Measurements from ENCODE around the gene HOXA7.

HOXA7 gene

DNA sequence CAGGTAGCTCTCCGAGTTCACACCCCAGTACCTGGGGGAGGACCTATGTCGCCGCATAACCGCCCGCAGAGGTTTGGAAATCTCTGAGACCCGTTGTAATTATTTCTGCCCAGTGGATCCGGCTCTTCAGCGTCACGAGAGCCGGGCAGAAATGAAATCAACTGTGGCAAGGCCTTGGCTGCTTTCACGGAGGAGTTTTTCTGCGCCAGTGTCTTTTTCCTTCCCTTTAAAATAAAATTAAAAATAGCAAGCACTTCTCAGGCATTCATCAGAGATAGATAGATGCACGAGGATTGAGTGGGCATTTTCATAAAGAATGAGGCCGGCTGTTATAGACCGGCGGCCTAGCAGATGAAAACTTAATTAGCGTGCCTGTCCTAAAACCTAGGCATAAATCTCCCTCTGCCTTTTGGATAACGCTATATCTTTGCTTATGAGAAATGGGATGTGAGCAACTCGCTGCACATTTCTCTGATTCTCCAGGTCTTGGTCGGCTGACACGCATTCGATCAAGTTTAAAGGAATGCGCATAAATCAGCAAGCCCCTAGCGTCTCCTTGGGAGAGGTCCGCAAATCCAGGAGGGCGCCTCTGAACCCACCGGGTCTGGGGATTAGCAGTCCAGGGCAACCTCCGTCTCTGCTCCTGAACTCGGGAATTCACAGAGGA, 37.0 kb upstream of the HOXA7 start:
- no peak for DNase-seq (ENCODE audit: low read depth)

GRCh38 chr7:27192546-27193334, 36.3 kb upstream of the HOXA7 start:
- DNase-seq (ENCODE audit: low read depth): no peak

DNA sequence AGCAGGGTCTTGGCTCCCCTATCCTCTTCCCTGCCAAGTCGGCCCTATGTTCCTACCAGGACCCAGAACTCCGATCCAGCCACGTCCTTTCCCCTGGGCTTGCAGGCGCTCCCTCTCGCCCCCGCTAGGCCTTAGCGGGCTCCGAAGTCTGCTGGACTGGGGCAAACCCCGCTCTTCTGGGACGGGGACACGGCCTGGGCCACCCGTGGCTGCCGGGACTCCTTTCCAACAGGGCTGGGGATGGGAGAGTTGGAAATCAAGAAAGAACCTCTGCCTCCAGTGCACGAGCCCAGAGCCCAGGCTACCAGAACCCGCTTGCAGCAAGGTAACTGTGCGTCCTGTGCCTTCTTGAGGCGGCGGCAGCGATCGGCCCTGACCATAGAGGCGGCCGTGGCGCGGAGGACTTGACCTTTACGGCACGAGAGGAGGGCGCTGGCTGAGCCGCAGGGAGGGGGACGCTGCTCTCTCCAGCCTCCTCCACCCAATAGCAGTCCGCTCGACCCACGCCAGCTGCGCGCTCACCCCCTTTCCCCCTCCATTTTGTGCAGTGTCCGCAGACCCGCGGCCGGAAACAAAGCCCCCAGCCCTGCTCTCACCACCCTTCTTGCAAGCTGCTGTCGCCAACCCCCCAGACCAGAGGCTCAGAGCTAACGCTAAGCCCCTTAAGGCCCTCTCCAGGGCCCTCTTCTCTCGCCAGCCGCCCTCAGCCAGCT, 35.5 kb upstream of the HOXA7 start:
- DNase-seq (ENCODE audit: low read depth): no peak

GRCh38 chr7:27191161-27191731, 34.8 kb upstream of the HOXA7 start:
- no peak for DNase-seq (ENCODE audit: low read depth)

DNA sequence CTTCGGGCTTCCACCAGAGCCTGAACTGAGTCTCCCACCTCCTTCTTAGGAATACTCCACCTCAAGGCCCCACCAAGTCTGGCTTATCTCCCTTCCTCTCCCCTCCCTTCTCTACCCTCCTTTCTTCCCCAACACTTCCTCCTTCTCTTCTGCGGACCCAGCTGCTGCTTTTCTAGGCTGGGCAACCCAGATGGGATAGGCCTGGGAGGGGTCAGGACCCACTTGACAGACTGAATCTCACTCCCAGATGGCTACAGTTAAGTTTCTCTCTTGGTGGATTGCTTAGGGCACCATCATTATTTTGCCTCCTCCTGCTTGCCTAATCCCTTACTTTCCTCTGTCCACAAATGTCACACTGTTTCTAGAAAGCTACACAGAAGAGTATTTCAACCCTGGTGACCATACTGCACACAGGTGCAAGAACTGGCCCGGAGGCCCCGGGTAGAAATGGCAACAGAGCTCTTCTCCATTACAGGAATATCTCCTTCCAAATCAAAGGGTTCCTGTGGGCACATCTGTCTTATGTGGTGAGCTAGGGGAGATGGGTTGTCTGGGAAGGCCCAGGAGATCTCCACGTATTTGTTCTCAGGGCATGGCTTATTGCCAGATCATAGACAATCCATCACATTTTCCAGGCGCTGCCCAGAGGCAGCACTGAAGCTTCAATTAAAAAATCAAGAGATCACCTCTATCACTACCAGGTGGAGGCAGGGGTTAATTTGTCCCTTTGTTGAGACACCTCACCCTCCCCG, 33.7 kb upstream of the HOXA7 start:
- no peak for DNase-seq (ENCODE audit: low read depth)

DNA sequence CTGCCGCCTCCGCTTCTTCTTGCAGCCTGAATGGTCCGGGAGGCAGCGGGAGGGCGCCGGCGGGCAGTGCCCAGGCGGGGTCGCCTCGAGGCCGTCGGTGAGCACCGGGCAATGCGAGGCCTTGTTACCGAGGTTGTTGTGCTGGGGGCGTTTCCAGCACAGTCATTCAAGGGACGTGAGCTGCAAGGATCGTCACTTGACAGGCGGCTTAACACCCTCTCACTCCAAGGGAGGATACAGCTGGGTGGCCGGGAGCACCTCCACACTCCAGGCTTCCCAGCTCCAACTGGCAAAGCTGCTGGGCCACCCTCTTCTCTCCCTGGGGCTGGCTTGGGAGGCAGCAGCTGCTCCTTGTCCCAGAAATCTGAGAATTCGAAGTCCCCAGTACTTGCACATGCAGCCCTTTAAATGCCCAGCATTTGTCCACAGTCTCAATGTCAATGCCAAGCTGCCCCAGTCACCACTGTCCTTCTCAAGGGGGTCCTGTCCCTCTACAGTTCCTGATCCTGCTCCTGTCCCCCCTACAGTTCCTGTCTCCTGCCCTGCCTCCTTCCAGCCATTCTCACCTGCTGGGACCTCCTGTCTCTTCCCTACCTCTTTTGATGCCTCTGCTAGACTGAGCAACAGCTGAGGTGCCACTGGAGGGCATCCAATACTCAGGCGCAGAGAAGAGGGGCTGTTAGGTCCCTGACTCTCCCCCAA, 33.0 kb upstream of the HOXA7 start:
- no peak for DNase-seq (ENCODE audit: low read depth)

GRCh38 chr7:27188386-27189294, 32.2 kb upstream of the HOXA7 start:
- DNase-seq (ENCODE audit: low read depth): no peak

- no peak for DNase-seq (ENCODE audit: low read depth)
These were observed 31.3 kb upstream of the HOXA7 start for GRCh38 chr7:27187475-27188385.

DNA sequence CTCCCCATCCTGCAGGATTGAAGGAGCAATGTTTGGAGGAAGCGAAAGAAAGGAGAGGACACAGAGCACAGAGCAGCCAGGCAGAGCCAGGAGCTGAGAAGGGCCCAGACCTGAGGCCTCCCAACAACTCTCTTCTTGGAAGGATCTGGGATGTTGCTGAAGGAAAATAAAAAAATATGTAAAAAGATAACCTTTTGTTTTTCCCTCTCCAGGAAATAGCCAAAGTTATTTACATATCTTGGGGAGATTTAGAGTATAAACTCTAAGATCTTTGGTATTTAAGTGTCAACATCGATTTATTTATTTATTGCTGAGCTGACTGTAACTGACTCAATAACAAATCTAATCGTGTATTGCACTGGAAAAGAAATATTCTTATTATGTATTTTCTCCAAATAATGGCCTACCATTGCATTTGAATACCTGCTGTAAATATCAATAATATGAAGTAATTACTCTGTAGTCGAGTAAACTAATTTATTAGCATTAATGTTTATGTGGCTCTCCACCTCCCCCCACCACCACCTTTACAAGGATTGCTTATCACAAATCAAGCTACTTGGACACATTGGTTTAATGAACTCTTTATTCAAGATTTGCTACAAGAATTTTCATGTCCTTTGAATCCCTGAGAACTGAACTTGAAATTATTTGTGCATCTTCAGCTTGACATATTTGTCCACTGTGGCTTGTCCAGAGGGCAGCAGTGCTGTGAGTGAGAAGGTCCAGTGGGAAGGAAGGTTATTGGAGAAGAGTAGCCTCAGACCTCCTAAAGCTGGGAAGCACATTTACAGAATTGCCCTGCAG, 30.4 kb upstream of the HOXA7 start:
- no peak for DNase-seq (ENCODE audit: low read depth)

DNA sequence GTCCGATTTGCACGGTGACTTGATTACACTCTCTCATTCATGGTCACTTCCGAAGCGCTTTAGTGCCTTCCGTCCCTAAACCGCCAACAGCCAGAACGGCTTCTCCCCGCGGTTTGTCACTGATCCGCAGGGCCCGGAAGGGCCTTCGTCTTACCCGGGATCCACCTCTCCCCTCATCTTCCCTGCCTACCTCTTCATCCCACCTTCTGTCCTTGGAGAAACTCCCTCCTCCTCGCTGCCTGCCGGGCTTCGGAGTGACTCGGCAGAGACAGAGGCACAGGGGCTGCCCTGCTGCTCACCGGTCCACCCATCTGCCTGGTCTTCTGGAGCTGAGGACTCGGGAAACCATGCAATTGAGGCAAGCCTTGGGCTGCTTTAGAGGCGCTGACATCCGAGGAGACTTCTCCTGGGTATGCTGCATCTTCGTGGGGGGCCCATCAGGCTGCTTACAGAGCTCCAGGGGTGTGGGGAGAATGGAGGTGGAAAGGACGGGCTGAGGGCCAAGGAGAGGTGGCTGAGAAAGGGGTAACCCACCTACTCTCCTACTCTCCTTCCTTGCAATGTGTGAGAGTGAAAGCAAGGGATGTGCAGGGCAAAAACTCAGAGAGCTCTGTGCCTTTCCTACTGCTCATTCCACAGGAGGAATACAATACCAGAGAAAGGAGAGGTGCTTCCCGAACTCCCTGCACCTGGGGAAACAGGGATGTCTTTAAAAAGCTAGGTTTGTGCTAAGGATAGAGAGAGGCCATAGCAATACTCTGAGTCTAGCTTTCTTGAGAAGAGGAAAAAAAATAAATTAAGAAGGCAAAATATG, 29.6 kb upstream of the HOXA7 start:
- DNase-seq (ENCODE audit: low read depth): no peak

- DNase-seq (ENCODE audit: low read depth): no peak
These were observed 28.8 kb upstream of the HOXA7 start, which contains the start of gene HOXA11 for GRCh38 chr7:27185013-27185853. HOXA11 (minus strand) TSS chr7:27185232; CDS start chr7:27185144, 88 bp downstream.

GRCh38 chr7:27184337-27185012, 28.0 kb upstream of the HOXA7 start:
- no peak for DNase-seq (ENCODE audit: low read depth)

GRCh38 chr7:27183682-27184336, 27.3 kb upstream of the HOXA7 start:
- DNase-seq (ENCODE audit: low read depth): no peak

GRCh38 chr7:27182861-27183681, 26.6 kb upstream of the HOXA7 start:
- DNase-seq (ENCODE audit: low read depth): no peak

Data from activated T-cell treated with anti-CD3 and anti-CD28 coated beads for 1 hour (primary cell).